Measurements from ENCODE around the gene UPK1A.

UPK1A gene

DNA sequence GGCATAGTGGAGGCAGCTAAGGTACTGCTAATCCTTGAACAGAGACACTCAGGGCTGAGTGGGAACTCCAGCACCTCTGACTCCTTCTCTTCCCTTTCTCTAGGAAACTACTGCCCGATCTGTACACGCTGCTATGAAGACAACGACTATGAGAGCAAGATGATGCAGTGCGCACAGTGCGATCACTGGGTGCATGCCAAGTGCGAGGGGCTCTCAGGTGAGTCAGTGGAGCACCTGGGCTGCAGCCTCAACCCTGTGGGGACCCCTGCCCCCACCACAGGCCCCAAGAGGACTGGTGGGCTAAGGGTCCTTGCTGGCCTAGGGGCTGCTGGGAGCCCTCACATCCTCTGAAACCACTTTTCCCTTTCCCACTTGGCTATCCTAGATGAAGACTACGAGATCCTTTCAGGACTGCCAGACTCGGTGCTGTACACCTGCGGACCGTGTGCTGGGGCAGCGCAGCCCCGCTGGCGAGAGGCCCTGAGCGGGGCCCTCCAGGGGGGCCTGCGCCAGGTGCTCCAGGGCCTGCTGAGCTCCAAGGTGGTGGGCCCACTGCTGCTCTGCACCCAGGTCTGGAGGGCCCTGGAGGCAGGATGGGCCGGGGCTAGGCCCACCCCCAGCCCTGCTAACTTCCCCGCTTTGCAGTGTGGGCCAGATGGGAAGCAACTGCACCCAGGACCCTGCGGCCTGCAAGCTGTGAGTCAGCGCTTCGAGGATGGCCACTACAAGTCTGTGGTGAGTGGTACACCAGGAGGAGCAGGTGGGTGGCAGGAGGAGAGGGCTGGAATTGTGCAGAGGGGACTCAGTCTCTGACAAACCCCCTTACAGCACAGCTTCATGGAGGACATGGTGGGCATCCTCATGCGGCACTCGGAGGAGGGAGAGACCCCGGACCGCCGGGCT is 61.0 kb downstream of the UPK1A start:
- TF ChIP-seq, protein P1, sequence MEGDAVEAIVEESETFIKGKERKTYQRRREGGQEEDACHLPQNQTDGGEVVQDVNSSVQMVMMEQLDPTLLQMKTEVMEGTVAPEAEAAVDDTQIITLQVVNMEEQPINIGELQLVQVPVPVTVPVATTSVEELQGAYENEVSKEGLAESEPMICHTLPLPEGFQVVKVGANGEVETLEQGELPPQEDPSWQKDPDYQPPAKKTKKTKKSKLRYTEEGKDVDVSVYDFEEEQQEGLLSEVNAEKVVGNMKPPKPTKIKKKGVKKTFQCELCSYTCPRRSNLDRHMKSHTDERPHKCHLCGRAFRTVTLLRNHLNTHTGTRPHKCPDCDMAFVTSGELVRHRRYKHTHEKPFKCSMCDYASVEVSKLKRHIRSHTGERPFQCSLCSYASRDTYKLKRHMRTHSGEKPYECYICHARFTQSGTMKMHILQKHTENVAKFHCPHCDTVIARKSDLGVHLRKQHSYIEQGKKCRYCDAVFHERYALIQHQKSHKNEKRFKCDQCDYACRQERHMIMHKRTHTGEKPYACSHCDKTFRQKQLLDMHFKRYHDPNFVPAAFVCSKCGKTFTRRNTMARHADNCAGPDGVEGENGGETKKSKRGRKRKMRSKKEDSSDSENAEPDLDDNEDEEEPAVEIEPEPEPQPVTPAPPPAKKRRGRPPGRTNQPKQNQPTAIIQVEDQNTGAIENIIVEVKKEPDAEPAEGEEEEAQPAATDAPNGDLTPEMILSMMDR (conservative IDR thresholded peaks at IDR 0.05): no peak
- no peak overlapping the region for H3K27ac ChIP-seq

Data from VCaP (cell line).